B cell (primary cell): Measurements from ENCODE around the gene GPR158.

Source experiments
- CTCF ChIP-seq: fragments of 200-600 bp; IDR thresholded peaks from one replicate; pipeline ENCODE4 v1.8.0; 2022; ENCODE audit warnings: antibody characterized with exemption, mild to moderate bottlenecking
- EZH2 ChIP-seq: IDR thresholded peaks from 2 replicates; pipeline ENCODE4 v1.6.1; 2012; ENCODE audit warnings: borderline replicate concordance, low read depth, mild to moderate bottlenecking, moderate library complexity, low read length; ENCODE audit not compliant: insufficient read depth, poor library complexity, severe bottlenecking

DNA sequence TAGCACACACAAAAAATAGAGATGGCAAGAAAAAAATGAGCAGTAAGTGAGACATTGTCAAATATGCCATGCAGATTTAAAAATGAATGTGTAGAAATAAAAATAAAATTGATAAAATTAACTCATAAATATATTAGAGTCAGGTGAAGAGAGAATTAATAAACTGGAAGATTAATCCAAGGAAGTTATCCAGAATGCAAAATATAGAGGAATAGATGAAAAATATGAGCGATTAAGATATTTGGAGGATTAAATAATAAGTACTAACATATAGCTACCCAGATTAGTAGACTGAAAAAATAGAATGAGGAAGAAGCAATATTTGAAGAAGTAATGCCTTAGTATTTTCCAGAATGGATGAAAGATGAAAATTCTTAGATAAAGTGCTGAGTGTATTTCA lies 103.4 kb downstream of the GPR158 start:
- no peak for TF ChIP-seq EZH2
- TF ChIP-seq CTCF = no peak
